Measurements from ENCODE around the gene FAIM2.

FAIM2 gene

GRCh38 chr12:49939307-49939706 is 35.6 kb upstream of the FAIM2 start:
- no peak for DNase-seq

GRCh38 chr12:49937639-49938300 is 34.1 kb upstream of the FAIM2 start:
- DNase-seq: no peak

GRCh38 chr12:49936925-49937324 is 33.2 kb upstream of the FAIM2 start:
- no peak for DNase-seq

- DNase-seq: no peak
Observed at GRCh38 chr12:49934505-49934904, 30.8 kb upstream of the FAIM2 start.

GRCh38 chr12:49933796-49934195 is 30.1 kb upstream of the FAIM2 start:
- no peak for DNase-seq

- no peak for DNase-seq
Observed at GRCh38 chr12:49932533-49933130, 28.9 kb upstream of the FAIM2 start.

- no peak for DNase-seq
Observed at GRCh38 chr12:49932023-49932422, 28.3 kb upstream of the FAIM2 start.

GRCh38 chr12:49930515-49931288 is 27.0 kb upstream of the FAIM2 start:
- no peak for DNase-seq

DNA sequence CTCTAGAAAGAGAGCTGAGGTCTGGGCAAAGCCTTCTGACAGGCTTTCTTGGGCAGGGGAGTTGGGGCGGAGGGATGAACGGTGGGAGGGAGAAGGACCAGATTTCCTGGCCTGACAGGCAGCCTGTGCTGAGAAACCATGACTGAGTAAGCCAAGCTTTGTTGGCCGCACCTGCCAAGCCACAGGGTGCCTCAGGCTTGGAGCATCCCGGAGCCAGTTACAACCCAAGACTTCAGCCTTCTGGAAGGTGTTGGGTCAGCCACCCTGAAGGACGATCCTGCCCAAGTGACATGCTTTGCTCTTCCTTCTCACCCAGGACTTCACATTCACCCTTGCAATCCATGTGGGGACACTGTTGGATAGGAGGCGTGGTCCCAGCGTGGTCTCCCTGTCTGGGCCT is 25.9 kb upstream of the FAIM2 start:
- no peak for DNase-seq

GRCh38 chr12:49928471-49928870 is 24.8 kb upstream of the FAIM2 start:
- no peak for DNase-seq

DNA sequence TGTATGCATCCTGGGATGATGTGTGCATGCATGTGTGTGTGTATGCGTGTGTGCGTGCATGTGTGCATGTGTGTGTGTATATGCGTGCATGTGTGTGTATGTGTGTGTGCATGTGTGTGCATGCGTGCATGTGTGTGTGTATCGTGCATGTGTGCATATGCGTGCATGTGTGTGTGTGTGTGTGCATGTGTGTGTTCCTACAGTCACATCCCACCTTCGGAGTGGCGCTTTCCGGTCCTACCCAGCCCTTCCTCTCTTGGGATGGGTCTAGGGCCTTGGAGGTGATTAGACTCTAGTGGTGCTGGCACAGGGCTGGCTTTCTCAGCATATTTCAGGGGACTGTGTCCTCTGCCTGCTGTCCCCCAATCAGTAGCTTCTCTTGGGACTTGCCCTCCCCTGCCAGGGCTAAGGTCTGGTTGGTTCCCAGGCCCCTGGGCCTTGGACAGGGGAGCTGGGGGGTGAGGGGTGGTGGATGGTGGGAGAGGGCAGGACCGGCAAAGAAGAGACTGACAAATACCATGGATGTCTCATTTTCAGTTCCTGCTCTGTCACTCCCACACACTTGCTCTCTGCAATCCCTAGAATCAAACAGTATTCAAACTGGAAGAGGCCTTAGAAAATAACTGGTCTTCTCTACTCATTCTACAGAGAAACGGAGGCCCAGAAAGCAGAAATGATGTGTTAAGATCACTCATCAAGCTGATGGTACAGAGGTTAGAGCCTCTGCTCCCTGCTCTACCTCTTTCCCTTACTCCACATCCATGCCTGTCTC is 21.9 kb upstream of the FAIM2 start:
- DNase-seq: no peak

- no peak for DNase-seq
Observed at GRCh38 chr12:49924628-49925246, 21.0 kb upstream of the FAIM2 start.

DNA sequence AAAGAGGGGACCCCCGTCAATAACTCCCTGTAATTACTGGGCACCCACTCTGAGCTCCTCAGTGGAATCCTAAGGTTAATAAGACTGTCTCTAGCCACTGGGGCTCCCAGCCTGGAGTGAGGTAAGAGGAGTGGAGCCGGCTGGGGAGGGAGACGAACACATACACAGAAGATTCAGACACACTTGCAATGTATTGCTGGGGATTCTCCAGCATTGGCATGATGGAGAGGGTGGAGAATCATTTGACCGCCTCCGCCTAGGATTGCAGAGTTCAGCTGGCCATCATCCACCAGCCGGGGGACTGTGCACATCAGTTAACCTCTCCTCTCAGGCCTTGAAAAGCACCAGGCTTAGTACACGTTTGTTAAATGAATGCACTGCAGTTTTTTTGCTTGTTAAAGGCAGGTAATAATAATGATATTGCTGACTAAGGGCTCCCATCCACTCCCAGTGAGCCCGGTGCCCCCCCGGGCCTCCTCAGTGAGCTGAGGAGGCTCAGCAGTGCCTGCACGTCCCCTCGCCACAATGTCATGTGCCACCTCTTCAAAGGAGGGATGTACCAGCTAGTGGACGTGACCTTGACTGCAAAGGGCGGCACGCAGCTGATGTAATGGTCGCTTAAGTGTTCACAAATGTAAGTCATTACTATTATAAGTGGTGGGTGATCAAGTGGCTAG is 20.3 kb upstream of the FAIM2 start:
- no peak for DNase-seq

DNA sequence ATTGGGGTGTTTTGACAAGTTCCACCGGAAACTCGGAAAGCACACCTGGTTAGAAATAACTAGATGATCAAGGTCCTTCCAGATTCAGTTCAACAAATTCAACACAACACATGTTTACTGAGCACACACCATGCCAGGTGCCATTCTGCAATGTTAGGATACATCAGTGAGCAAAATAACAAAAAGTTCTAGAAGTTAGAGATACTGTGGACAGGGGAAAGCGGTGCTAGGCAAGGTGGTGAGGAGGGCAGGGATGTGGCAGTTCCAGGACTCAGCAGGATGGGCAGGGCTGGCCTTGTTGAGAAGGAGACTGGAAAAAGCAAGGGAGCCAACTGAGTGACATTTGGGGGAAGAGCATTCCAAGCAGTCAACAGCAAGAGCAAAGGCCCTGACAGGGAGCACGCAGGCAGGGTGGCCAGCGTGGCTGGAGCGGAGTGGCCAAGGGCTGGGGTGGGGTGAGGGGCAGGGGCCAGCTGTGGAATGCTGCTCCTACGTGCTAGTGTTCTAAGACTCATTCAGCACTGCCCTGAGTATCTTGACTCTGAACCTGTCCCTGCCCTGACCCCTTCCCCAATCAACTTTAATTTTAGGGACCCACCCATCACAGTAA is 19.4 kb upstream of the FAIM2 start:
- DNase-seq: no peak

DNA sequence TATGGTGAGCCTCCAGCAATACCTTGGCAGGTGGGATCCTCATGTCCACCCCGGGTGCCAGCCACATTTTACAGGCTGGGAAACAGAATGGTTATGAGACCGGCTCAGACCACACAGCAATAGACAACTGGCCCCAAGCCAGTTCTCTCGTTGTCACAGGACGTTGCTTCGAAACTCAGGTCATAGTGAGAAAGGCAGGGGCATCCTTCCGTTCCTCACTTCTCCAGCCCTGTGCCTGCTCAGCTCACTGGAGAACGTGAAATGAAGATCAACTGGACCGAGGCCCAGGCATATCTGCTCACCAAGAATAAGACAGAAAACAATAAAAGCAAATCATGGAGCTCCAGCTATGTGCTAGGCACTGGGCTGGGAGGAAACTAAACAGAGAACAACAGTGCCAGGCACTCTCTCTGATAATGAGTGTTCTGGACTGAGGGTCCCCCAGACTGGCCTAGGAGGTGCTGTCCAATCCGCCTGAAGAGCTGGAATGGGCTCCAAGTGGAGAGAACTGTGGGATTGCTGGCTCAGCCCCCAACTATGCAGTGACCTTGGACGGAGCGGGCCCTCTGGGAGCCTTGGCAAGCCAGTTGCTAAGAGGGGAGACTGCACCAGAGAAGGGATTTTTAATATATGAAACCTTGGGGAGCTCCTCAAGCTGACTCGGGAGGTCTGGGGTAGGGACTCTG is 18.8 kb upstream of the FAIM2 start:
- DNase-seq: no peak

- DNase-seq: no peak
Observed at GRCh38 chr12:49921936-49922335, 18.2 kb upstream of the FAIM2 start.

GRCh38 chr12:49921299-49921698 is 17.6 kb upstream of the FAIM2 start:
- no peak for DNase-seq

DNA sequence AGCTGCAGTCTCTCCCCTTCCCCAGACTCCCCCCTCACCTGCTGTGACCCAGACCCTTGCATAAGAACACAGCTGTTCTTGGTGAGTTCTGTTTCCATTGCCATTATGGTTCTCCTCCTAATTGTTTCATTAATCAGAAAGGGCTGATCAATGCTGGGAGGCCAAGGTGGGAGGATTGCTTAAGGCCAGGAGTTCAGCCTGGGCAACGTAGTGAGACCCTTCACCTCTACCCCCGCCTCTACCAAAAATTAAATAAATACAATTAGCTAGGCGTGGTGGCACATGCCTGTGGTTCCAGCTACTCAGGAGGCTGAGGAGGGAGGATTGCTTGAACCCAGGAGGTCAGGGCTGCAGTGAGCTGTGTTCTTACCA is 17.2 kb upstream of the FAIM2 start:
- DNase-seq: no peak

DNA sequence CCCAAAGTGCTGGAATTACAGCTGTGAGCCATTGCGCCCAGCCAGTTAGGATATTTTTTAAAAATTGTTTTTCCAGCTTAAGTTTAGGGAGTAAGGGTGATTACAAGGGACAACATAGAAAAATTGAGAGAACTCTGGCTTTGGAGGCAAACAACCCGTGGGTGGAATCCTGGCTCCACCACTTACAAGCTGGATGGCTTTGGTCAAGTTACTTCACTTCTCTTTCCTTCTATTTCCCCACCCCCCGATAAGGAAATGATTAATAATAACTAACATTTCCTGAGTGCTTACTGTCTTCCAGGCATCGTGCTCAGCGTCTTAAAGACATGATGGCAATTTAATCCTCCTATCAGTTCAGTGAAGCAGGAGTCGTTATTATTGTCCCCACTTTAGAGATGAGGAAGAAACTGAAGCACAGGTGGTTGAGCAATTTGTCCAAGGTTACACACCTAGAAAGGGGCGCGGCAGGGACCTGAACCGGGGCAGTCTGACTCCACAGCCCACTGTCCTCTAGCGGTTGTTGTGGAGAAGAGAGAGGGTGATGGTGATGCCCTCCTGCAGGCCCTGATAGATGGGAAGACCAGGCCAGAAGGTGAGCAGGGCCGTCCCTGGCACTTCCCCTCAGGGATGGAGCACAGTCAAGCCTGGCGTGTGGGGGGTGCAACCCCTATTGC is 16.7 kb upstream of the FAIM2 start:
- no peak for DNase-seq

- no peak for DNase-seq
Observed at GRCh38 chr12:49917788-49918173, 14.1 kb upstream of the FAIM2 start.
